Spleen (tissue), 11 donors: Measurements from ENCODE around the gene INPP4A. TPM values are rescaled to one million over a fixed set of nuclear protein-coding genes. Genes with fewer than 3 reads are reported as not detected.

Experiments
- DNase-seq: peaks from one replicate; pipeline ENCODE4 v3.0.0-alpha.2; 2020
- H3K27ac ChIP-seq, 8 donors: fragments of 200-600 bp; sonication (generic) in 7 of 8; 1 replicate in 4 of 8; 2 replicates in 4 of 8; pipeline versions ENCODE4 v1.5.0 to v1.8.0; 2016 to 2021; ENCODE audit warnings: inconsistent platforms in 4 of 8, mild to moderate bottlenecking in 4 of 8, moderate library complexity in 1 of 8
- H3K27me3 ChIP-seq, 7 donors: fragments of 200-600 bp; sonication (generic) in 6 of 7; replicated peaks in 1 of 7; 1 replicate in 4 of 7; 2 replicates in 3 of 7; pipeline versions ENCODE4 v1.5.0 to v1.8.0; 2016 to 2021; ENCODE audit warnings: inconsistent platforms in 3 of 7, mild to moderate bottlenecking in 1 of 7
- H3K36me3 ChIP-seq, 6 donors: fragments of 200-600 bp; sonication (generic) in 5 of 6; 1 replicate in 4 of 6; 2 replicates in 2 of 6; pipeline versions ENCODE4 v1.5.0 to v1.8.0; 2016 to 2021; ENCODE audit warnings: inconsistent platforms in 2 of 6
- H3K4me1 ChIP-seq, 6 donors: fragments of 200-600 bp; sonication (generic) in 5 of 6; 1 replicate in 3 of 6; 2 replicates in 3 of 6; pipeline versions ENCODE4 v1.5.0 to v1.8.0; 2016 to 2021; ENCODE audit warnings: inconsistent platforms in 3 of 6
- H3K4me3 ChIP-seq, 8 donors: fragments of 200-600 bp; sonication (generic) in 7 of 8; 1 replicate in 4 of 8; 2 replicates in 4 of 8; pipeline versions ENCODE4 v1.5.0 to v1.8.0; 2016 to 2021; ENCODE audit warnings: inconsistent platforms in 4 of 8, mild to moderate bottlenecking in 4 of 8, moderate library complexity in 2 of 8
- H3K9me3 ChIP-seq, 8 donors: fragments of 200-600 bp; sonication (generic) in 7 of 8; 1 replicate in 4 of 8; 2 replicates in 4 of 8; pipeline versions ENCODE4 v1.5.0 to v1.8.0; 2016 to 2021; ENCODE audit warnings: inconsistent platforms in 4 of 8
- POLR2A ChIP-seq, 3 donors: fragments of 450-650 bp; IDR thresholded peaks; one replicate each; pipeline ENCODE4 v1.5.1; 2017; ENCODE audit warnings: antibody characterized with exemption in 3 of 3, mild to moderate bottlenecking in 1 of 3
- POLR2AphosphoS5 ChIP-seq, 3 donors: sonication (generic); formaldehyde crosslinking; IDR thresholded peaks; one replicate each; pipeline ENCODE4 v1.5.1; 2017; ENCODE audit warnings: antibody characterized with exemption in 3 of 3
- WGBS, 5 donors: extraction: QIAGEN DNeasy Blood & Tissue Kit in 3 of 5; methylation state at CpG; one replicate each; pipeline versions ENCODE4 v1.1.5 to v1.1.7; 2013 to 2018; 5-methylcytosine and 5-hydroxymethylcytosine counted together
- intact Hi-C: fragments of 100-400 bp; cut with DNase I; formaldehyde crosslinking; loops from one replicate; pipeline ENCODE4 v1.15.0; 2023; ENCODE audit warnings: low total_unique reads
- polyA plus RNA-seq, 3 donors: library from polyadenylated mRNA; stranded (reverse); fragments of 200-250 nt; gene quantifications; one replicate each; pipeline ENCODE4 v1.2.1, GENCODE V29; 2013
- total RNA-seq, 7 donors: library from RNA; depleted of rRNA in 3 of 7; stranded (reverse); fragments of >200 nt in 3 of 7; fragmentation: NEBNext Ultra II Directional in 4 of 7; extraction: Animal tissue kit (Norgen Biotek cat#: 25700) in 4 of 7; gene quantifications; one replicate each; pipeline versions ENCODE4 v1.1.0 to v1.2.1, GENCODE V29; 2016 to 2021
- TF ChIP-seq, protein P1 (sequence below), 11 experiments: fragments of 200-600 bp in 7 of 11; fragments of 450-650 bp in 4 of 11; sonication (generic) in 4 of 11; IDR thresholded peaks in 8 of 11; conservative IDR thresholded peaks in 3 of 11; 1 replicate in 7 of 11; 2 replicates in 4 of 11; pipeline versions ENCODE4 v1.4.0 to v1.8.0; 2016 to 2021; ENCODE audit warnings: antibody characterized with exemption in 11 of 11, inconsistent platforms in 4 of 11, mild to moderate bottlenecking in 1 of 11
- donor health status: healthy with polysubstance abuse.
- donor health status: DM: no; HTN: no; CAD: no; lungs with moderate emphysema.
- donor health status: DM: no; HTN: no; CAD: no.
- donor health status: Bipolar disorder and iron deficiency.
- donor health status: healthy.
- donor health status: DM: no; HTN: no; CAD: no.
- donor health status: DM: yes; HTN: yes; CAD: no.

INPP4A gene
- total and polyA plus RNA-seq, 10 donors, result 6.4 to 102 (median 69.2) TPM

DNA sequence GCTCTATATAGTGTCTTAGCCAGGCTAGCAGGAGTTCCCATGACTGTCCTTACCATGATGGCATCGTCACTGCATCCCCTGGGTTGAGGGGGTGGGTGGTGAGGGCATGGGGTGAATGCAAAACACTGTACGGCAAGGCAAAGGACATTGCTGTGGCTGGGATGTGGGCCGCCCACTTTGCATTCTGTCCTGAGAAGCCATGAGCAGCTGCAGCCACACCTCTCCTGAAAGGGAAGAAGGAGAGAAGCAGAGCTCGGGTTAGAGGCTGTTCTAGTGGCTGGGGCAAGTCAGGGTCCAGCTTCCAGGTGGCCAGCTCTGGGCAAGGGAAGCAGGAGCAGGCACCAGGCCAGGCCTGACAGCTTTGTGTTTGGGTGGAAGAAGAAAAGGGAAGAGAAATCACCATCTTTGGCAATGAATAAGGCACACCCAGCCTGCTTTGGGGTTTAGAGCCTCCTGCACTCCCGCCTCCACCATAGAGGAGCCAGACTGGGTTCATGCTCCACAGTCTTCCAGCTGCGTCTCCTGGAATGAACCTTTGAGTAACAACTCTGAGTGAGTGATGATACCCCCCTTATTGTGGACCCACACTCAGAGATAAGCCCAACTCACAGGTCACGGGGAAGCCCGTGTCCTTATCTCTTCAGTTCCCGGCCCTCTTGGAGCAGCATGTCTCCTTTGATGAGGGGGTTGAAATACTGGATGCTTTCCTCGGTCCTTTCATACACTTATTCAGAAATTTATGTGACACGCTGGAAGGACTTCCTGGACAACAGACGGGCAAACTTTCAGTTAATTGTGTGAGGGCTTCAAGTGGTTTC is 63.4 kb downstream of the INPP4A start:
- peak; percentile 86 for DNase-seq
- Histone ChIP-seq H3K27me3 (no peaks in the 10 kb centered on the region), H3K36me3 (peaks cover 0 to 9% (median 0%) of the 10 kb centered on the region in 6 donors), H3K4me1 (peaks cover 26 to 100% (median 79%) of the 10 kb centered on the region in 6 donors), H3K27ac (peak overlapping the region; percentile 46 to 95 (median 86)), H3K4me3 (peak overlapping the region in 1 of 8 donors; percentile 46), H3K9me3 (no peaks in the 10 kb centered on the region)
- 53 to 71% (median 64%) methylated on average over 11 to 12 of the region's 12 CpGs for WGBS, 5 donors
- intact Hi-C loops, result loop anchor here (2.0 kb wide), 1 partner anchor 61 kb away; no protein-coding TSS in a partner anchor
- TF ChIP-seq, protein P1, sequence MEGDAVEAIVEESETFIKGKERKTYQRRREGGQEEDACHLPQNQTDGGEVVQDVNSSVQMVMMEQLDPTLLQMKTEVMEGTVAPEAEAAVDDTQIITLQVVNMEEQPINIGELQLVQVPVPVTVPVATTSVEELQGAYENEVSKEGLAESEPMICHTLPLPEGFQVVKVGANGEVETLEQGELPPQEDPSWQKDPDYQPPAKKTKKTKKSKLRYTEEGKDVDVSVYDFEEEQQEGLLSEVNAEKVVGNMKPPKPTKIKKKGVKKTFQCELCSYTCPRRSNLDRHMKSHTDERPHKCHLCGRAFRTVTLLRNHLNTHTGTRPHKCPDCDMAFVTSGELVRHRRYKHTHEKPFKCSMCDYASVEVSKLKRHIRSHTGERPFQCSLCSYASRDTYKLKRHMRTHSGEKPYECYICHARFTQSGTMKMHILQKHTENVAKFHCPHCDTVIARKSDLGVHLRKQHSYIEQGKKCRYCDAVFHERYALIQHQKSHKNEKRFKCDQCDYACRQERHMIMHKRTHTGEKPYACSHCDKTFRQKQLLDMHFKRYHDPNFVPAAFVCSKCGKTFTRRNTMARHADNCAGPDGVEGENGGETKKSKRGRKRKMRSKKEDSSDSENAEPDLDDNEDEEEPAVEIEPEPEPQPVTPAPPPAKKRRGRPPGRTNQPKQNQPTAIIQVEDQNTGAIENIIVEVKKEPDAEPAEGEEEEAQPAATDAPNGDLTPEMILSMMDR (IDR thresholded peaks at IDR 0.05 in 8 of 11, conservative IDR thresholded peaks at IDR 0.05 in 3 of 11), result no peak
- TF ChIP-seq POLR2A (IDR thresholded peaks at IDR 0.05), result no peak
- peak in 2 of 3 donors; percentile 30 to 39 for TF ChIP-seq POLR2AphosphoS5 (IDR thresholded peaks at IDR 0.05)

DNA sequence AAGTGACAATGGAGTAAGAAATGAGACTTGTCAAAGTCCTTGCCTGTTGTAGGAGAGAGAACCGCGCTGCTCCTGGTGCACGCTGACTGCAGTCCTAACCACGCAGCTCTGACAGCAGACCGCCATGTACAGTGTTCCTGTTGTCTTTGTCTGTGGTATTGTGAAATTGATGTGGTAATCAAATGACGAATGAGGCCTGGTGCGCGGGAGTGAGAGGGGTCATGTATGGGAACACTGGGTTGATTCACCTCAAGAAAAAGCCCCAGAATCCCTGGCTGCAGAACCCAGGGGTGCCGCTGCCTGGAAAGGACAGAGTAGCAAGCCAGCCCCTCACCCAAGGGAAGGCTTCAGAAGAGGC is 64.0 kb downstream of the INPP4A start:
- H3K36me3 ChIP-seq, result peaks cover 0 to 9% (median 0%) of the 10 kb centered on the region in 6 donors
- 32 to 67% (median 48%) methylated on average over 9 of the region's 9 CpGs for WGBS, 5 donors
- peak; percentile 86 for DNase-seq
- peak overlapping the region; percentile 46 to 95 (median 86) for H3K27ac ChIP-seq
- TF ChIP-seq, protein P1 (IDR thresholded peaks at IDR 0.05 in 8 of 11, conservative IDR thresholded peaks at IDR 0.05 in 3 of 11), result peak in 2 of 11 experiments; percentile 8 to 25
- TF ChIP-seq POLR2A (IDR thresholded peaks at IDR 0.05) (no peak), POLR2AphosphoS5 (IDR thresholded peaks at IDR 0.05) (peak; percentile 26 to 90 (median 56))
- peak overlapping the region in 1 of 8 donors; percentile 46 for H3K4me3 ChIP-seq
- no peaks in the 10 kb centered on the region for H3K9me3 ChIP-seq
- intact Hi-C loops, result loop anchor here (2.0 kb wide), 1 partner anchor 62 kb away; no protein-coding TSS in a partner anchor
- H3K27me3 ChIP-seq, result no peaks in the 10 kb centered on the region
- H3K4me1 ChIP-seq, result peaks cover 21 to 100% (median 73%) of the 10 kb centered on the region in 6 donors

DNA sequence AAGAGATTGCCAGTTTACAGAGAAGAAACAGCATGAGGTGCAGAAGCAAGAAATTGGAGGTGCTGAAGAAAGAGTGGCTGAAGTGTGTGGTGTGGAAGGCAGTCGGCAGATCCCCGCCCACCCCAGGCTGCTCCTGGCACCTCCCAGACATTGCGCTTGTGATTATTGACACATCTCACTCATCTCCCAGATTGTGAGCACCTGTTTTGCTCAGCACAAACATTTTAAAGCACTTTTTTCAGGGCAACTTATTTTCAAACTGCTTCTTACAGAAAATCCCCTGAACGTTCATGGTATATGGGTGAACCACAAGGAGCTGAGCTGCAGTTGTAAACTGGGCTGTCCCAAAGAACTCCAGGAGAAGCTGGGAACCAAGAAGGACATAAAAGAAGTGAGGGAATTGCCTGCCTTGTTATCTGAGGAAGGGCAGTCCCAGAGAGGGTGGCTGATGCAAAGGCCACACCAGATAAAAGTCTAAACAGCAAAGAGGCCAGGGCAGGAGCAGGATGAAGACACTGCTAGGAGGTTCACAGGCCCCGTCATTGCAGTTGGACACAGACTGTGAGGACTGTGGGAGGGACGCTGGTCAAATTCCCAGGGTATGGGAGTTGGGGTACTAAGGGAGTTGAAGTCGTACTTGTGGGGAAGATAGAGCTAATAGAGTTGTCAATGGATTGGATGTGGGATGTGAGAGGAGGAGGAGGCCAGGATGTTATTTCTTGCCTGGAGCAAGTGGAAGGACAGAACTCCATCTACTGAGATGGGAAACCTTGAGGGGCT is 65.1 kb downstream of the INPP4A start:
- DNase-seq, result no peak
- Histone ChIP-seq H3K27ac (peak overlapping the region in 7 of 8 donors; percentile 56 to 95 (median 86)), H3K36me3 (peaks cover 0 to 9% (median 0%) of the 10 kb centered on the region in 6 donors), H3K9me3 (no peaks in the 10 kb centered on the region), H3K4me1 (peaks cover 16 to 100% (median 67%) of the 10 kb centered on the region in 6 donors), H3K4me3 (peak overlapping the region in 1 of 8 donors; percentile 46), H3K27me3 (no peaks in the 10 kb centered on the region)
- WGBS, 5 donors, result 85 to 95% (median 90%) methylated on average over 7 of the region's 7 CpGs
- TF ChIP-seq POLR2AphosphoS5 (IDR thresholded peaks at IDR 0.05), result no peak
- intact Hi-C loops, result loop anchor here (2.0 kb wide), 1 partner anchor 63 kb away; no protein-coding TSS in a partner anchor

DNA sequence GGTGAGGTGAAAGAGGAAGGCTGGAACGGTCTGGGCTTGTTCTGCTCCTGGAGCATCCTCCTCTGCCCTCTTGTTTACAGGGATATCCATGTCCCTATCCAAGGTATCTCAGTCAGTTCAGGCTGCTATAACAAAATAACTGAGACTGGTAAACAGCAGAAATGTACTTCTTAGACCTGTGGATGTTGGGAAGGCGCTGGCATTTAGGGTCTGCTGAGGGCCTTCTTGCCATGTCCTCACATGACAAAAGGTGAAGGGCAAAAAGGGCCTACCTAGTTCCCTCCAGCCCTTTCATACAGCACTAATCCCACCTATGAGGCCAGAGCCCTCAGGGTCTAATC is 65.6 kb downstream of the INPP4A start:
- Histone ChIP-seq H3K36me3 (peaks cover 0 to 9% (median 0%) of the 10 kb centered on the region in 6 donors), H3K4me1 (peaks cover 19 to 100% (median 67%) of the 10 kb centered on the region in 6 donors), H3K27me3 (no peaks in the 10 kb centered on the region), H3K27ac (peak overlapping the region in 3 of 8 donors; percentile 88 to 95 (median 92)), H3K4me3 (no peak overlapping the region), H3K9me3 (no peaks in the 10 kb centered on the region)
- intact Hi-C loops, result no loop called here
- DNase-seq, result no peak
- TF ChIP-seq POLR2A (IDR thresholded peaks at IDR 0.05) (no peak), POLR2AphosphoS5 (IDR thresholded peaks at IDR 0.05) (no peak)
- TF ChIP-seq, protein P1 (IDR thresholded peaks at IDR 0.05 in 8 of 11, conservative IDR thresholded peaks at IDR 0.05 in 3 of 11), result no peak
- 89 to 100% (median 94%) methylated on average over 2 of the region's 2 CpGs for WGBS, 5 donors
